ENCODE measurements around the gene BAHCC1. TPM values are rescaled to one million over a fixed set of nuclear protein-coding genes. Genes with fewer than 3 reads are reported as not detected.
A peak's percentile ranks its signal among the peaks of the same experiment; 100 is the strongest.

BAHCC1 gene
- polyA plus RNA-seq, 1 donor from 2014 or later = 14.2 TPM

- no peak overlapping the region for H3K4me2 ChIP-seq (ENCODE audit: low read length)
- peak overlapping the region; percentile 97 for H3K4me3 ChIP-seq (ENCODE audit: low read length)
- peaks cover 54% of the 10 kb centered on the region for H3K79me2 ChIP-seq (replicated peaks; ENCODE audit: insufficient read depth, low read length)
- no peaks in the 10 kb centered on the region for H3K27me3 ChIP-seq (ENCODE audit: insufficient read depth, low read depth, low read length)
- TF ChIP-seq TAF1 (IDR thresholded peaks at IDR 0.05; ENCODE audit: low read depth) (no peak), REST (IDR thresholded peaks at IDR 0.05; ENCODE audit: borderline replicate concordance) (no peak), EP300 (conservative IDR thresholded peaks at IDR 0.05; ENCODE audit: poor library complexity, severe bottlenecking) (no peak), SMC3 (conservative IDR thresholded peaks at IDR 0.05; ENCODE audit: poor library complexity) (no peak), POLR2AphosphoS5 (IDR thresholded peaks at IDR 0.05) (no peak), MXI1 (conservative IDR thresholded peaks at IDR 0.05; ENCODE audit: poor library complexity, severe bottlenecking) (no peak), EZH2 (IDR thresholded peaks at IDR 0.05; ENCODE audit: borderline replicate concordance, insufficient read depth, low read length, poor library complexity, severe bottlenecking) (no peak), CTCF (IDR thresholded peaks at IDR 0.05; ENCODE audit: poor library complexity, severe bottlenecking) (no peak), RAD21 (conservative IDR thresholded peaks at IDR 0.05) (no peak)
- no peaks in the 10 kb centered on the region for H3F3A ChIP-seq (ENCODE audit: insufficient read depth, low read length, poor library complexity, severe bottlenecking)
- no peaks in the 10 kb centered on the region for H4K20me1 ChIP-seq (ENCODE audit: insufficient read depth)
- no peak overlapping the region for H3K27ac ChIP-seq (ENCODE audit: low read length)
- H3K36me3 ChIP-seq (ENCODE audit: insufficient read depth, low read length) = no peaks in the 10 kb centered on the region
- no peak overlapping the region for H2AFZ ChIP-seq (ENCODE audit: low read depth, low read length)
- H3K9me2 ChIP-seq (ENCODE audit: insufficient read depth, low read length) = no peaks in the 10 kb centered on the region
- peak overlapping the region; percentile 94 for H3K9ac ChIP-seq (ENCODE audit: low read length)
- H3K9me3 ChIP-seq (ENCODE audit: low read length) = no peaks in the 10 kb centered on the region
Observed at GRCh38 chr17:81386646-81387099, 8.6 kb upstream of the BAHCC1 start.

GRCh38 chr17:81387100-81388090 is 7.9 kb upstream of the BAHCC1 start:
- H3K4me3 ChIP-seq (ENCODE audit: low read length) = peak overlapping the region; percentile 97
- H3K9me2 ChIP-seq (ENCODE audit: insufficient read depth, low read length) = no peaks in the 10 kb centered on the region
- H3K4me2 ChIP-seq (ENCODE audit: low read length) = peak overlapping the region; percentile 68
- no peaks in the 10 kb centered on the region for H3K36me3 ChIP-seq (ENCODE audit: insufficient read depth, low read length)
- H3K27me3 ChIP-seq (ENCODE audit: insufficient read depth, low read depth, low read length) = no peaks in the 10 kb centered on the region
- TF ChIP-seq SMC3 (conservative IDR thresholded peaks at IDR 0.05; ENCODE audit: poor library complexity) (no peak), CTCF (IDR thresholded peaks at IDR 0.05; ENCODE audit: poor library complexity, severe bottlenecking) (no peak), EZH2 (IDR thresholded peaks at IDR 0.05; ENCODE audit: borderline replicate concordance, insufficient read depth, low read length, poor library complexity, severe bottlenecking) (no peak), REST (IDR thresholded peaks at IDR 0.05; ENCODE audit: borderline replicate concordance) (peak; percentile 6)
- no peaks in the 10 kb centered on the region for H3K9me3 ChIP-seq (ENCODE audit: low read length)
- H3F3A ChIP-seq (ENCODE audit: insufficient read depth, low read length, poor library complexity, severe bottlenecking) = no peaks in the 10 kb centered on the region
- H2AFZ ChIP-seq (ENCODE audit: low read depth, low read length) = no peak overlapping the region
- H3K79me2 ChIP-seq (replicated peaks; ENCODE audit: insufficient read depth, low read length) = peaks cover 61% of the 10 kb centered on the region
- H4K20me1 ChIP-seq (ENCODE audit: insufficient read depth) = peaks cover 2% of the 10 kb centered on the region
- peak overlapping the region; percentile 94 for H3K9ac ChIP-seq (ENCODE audit: low read length)
- H3K27ac ChIP-seq (ENCODE audit: low read length) = peak overlapping the region; percentile 53
